NCI-H1694 treated with DMSO at 0.1 percent for 48 hours (cell line): ENCODE data around the gene PCP2.
"Not testable (repeated sequence)": the region's sequence is repeated elsewhere in the genome, so short reads cannot be mapped to it uniquely, and the experiment has no call there.

Experiments
- DNase-seq: peaks from one replicate; lab custom pipeline; 2025; lab: John Stamatoyannopoulos, UW

The PCP2 gene

GRCh38 chr19:7661744-7662538, 28.4 kb upstream of the PCP2 start:
- DNase-seq: no peak

GRCh38 chr19:7658219-7658686, 24.7 kb upstream of the PCP2 start:
- DNase-seq: no peak

- no peak for DNase-seq
Measured at GRCh38 chr19:7657131-7657751, 23.7 kb upstream of the PCP2 start.

GRCh38 chr19:7655581-7655980, 22.1 kb upstream of the PCP2 start:
- no peak for DNase-seq

- DNase-seq: no peak
Measured at GRCh38 chr19:7654401-7654800, 20.9 kb upstream of the PCP2 start.

- DNase-seq: peak; percentile 66
Measured at GRCh38 chr19:7652061-7652641, 18.6 kb upstream of the PCP2 start.

- DNase-seq: no peak
Measured at GRCh38 chr19:7650148-7650547, 16.6 kb upstream of the PCP2 start.

GRCh38 chr19:7648265-7649014, 14.9 kb upstream of the PCP2 start:
- no peak for DNase-seq

GRCh38 chr19:7647156-7647555, 13.6 kb upstream of the PCP2 start:
- no peak for DNase-seq

GRCh38 chr19:7646426-7646700, 12.8 kb upstream of the PCP2 start:
- no peak for DNase-seq

GRCh38 chr19:7645656-7646425, 12.3 kb upstream of the PCP2 start:
- no peak for DNase-seq

- DNase-seq: no peak
Measured at GRCh38 chr19:7645163-7645562, 11.6 kb upstream of the PCP2 start.

GRCh38 chr19:7644550-7644877, 11.0 kb upstream of the PCP2 start:
- DNase-seq: no peak

- not testable (repeated sequence) for DNase-seq
Measured at GRCh38 chr19:7643629-7644549, 10.4 kb upstream of the PCP2 start.

GRCh38 chr19:7643031-7643415, 9.5 kb upstream of the PCP2 start:
- DNase-seq: no peak

- no peak for DNase-seq
Measured at GRCh38 chr19:7642295-7643030, 8.9 kb upstream of the PCP2 start.

GRCh38 chr19:7641290-7642276, 8.1 kb upstream of the PCP2 start:
- DNase-seq: no peak

- DNase-seq: no peak
Measured at GRCh38 chr19:7640803-7641202, 7.3 kb upstream of the PCP2 start.

GRCh38 chr19:7639863-7640348, 6.4 kb upstream of the PCP2 start:
- no peak for DNase-seq
